Measurements from ENCODE around the gene NOS2.

DNA sequence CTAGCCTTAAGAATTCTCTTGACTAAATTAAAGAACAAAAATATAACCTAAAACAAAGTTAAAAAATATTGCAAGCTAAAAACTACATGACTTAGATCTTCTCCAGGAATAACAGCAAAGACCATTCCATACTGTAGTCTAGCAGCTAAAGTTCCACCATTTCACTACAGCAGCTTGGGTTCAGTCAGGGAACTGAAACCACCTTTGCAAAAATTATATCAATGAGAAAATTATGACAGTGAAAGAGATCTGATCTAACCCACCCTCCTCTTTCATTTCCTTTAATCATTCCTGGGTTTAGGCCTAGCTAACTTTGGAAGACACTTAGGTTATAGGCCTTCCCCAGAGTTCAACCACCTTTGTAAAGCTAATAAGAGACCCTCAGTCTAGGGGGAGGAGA is 36.3 kb upstream of the NOS2 start:
- TF ChIP-seq, protein P1, sequence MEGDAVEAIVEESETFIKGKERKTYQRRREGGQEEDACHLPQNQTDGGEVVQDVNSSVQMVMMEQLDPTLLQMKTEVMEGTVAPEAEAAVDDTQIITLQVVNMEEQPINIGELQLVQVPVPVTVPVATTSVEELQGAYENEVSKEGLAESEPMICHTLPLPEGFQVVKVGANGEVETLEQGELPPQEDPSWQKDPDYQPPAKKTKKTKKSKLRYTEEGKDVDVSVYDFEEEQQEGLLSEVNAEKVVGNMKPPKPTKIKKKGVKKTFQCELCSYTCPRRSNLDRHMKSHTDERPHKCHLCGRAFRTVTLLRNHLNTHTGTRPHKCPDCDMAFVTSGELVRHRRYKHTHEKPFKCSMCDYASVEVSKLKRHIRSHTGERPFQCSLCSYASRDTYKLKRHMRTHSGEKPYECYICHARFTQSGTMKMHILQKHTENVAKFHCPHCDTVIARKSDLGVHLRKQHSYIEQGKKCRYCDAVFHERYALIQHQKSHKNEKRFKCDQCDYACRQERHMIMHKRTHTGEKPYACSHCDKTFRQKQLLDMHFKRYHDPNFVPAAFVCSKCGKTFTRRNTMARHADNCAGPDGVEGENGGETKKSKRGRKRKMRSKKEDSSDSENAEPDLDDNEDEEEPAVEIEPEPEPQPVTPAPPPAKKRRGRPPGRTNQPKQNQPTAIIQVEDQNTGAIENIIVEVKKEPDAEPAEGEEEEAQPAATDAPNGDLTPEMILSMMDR (optimal IDR thresholded peaks at IDR 0.05 in 1 of 3, IDR thresholded peaks at IDR 0.05 in 1 of 3, conservative IDR thresholded peaks at IDR 0.05 in 1 of 3; ENCODE audit: extremely low read depth in 1 of 3, insufficient read depth in 2 of 3, low read length in 3 of 3), result no peak
- TF ChIP-seq EZH2 (IDR thresholded peaks at IDR 0.05; ENCODE audit: low read length), result no peak
